ENCODE data around the gene PCSK6. TPM values are rescaled to one million over a fixed set of nuclear protein-coding genes. Genes with fewer than 3 reads are reported as not detected.

PCSK6 gene
- total RNA-seq, 1 experiment from 2014 or later, result 2.9 TPM

GRCh38 chr15:101536166-101536874 is 46.8 kb upstream of the PCSK6 start:
- no peaks in the 10 kb centered on the region for H3K9me3 Mint-ChIP-seq
- no peak for DNase-seq (ENCODE audit: low spot score)
- CTCF ChIA-PET, result interaction anchor here (1.1 kb wide), 1 partner anchor 105 kb away, joined by 3 read pairs; no protein-coding TSS in a partner anchor

GRCh38 chr15:101535170-101535902 is 45.8 kb upstream of the PCSK6 start:
- H3K27me3 Mint-ChIP-seq (ENCODE audit: low read depth), result no peaks in the 10 kb centered on the region; the same call in 1 of the 2 replicates
- ChIA-PET POLR2A (no interaction called here), CTCF (no interaction called here)
- no peaks in the 10 kb centered on the region for H3K36me3 Mint-ChIP-seq
- no peak overlapping the region for H3K4me3 Mint-ChIP-seq
- ATAC-seq (no peak), DNase-seq (ENCODE audit: low spot score) (no peak)
- H3K27ac Mint-ChIP-seq, result no peak overlapping the region
- 0 out of 2 replicates have a peak, but pooled peaks cover 3% of the 10 kb centered on the region for H3K4me1 Mint-ChIP-seq
- no peaks in the 10 kb centered on the region for H3K9me3 Mint-ChIP-seq
- TF ChIP-seq ZSCAN18 (CRISPR knock-in tag; IDR thresholded peaks at IDR 0.05), result no peak
- TF ChIP-seq, protein P1, sequence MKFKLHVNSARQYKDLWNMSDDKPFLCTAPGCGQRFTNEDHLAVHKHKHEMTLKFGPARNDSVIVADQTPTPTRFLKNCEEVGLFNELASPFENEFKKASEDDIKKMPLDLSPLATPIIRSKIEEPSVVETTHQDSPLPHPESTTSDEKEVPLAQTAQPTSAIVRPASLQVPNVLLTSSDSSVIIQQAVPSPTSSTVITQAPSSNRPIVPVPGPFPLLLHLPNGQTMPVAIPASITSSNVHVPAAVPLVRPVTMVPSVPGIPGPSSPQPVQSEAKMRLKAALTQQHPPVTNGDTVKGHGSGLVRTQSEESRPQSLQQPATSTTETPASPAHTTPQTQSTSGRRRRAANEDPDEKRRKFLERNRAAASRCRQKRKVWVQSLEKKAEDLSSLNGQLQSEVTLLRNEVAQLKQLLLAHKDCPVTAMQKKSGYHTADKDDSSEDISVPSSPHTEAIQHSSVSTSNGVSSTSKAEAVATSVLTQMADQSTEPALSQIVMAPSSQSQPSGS (CRISPR knock-in tag; IDR thresholded peaks at IDR 0.05; ENCODE audit: borderline replicate concordance, low read depth), result no peak
- no peak for TF ChIP-seq NFATC4 (CRISPR knock-in tag; IDR thresholded peaks at IDR 0.05)
- no peak for TF ChIP-seq OVOL2 (CRISPR knock-in tag; IDR thresholded peaks at IDR 0.05; ENCODE audit: borderline replicate concordance)
- TF ChIP-seq ZBTB21 (CRISPR knock-in tag; IDR thresholded peaks at IDR 0.05; ENCODE audit: borderline replicate concordance), result no peak
- TF ChIP-seq SMAD3 (CRISPR knock-in tag; IDR thresholded peaks at IDR 0.05; ENCODE audit: borderline replicate concordance), result no peak
- TF ChIP-seq NR1H2 (CRISPR knock-in tag; IDR thresholded peaks at IDR 0.05), result no peak
- no peak for TF ChIP-seq TCF7 (CRISPR knock-in tag; IDR thresholded peaks at IDR 0.05; ENCODE audit: low read depth)
- no peak for TF ChIP-seq ZNF423 (CRISPR knock-in tag; IDR thresholded peaks at IDR 0.05)
- no peak for TF ChIP-seq FOXP1 (CRISPR knock-in tag; IDR thresholded peaks at IDR 0.05; ENCODE audit: borderline replicate concordance)
- TF ChIP-seq ZNF317 (CRISPR knock-in tag; IDR thresholded peaks at IDR 0.05; ENCODE audit: borderline replicate concordance, low read depth), result no peak
- TF ChIP-seq ARID4B (CRISPR knock-in tag; IDR thresholded peaks at IDR 0.05; ENCODE audit: borderline replicate concordance), result no peak
- no peak for TF ChIP-seq ATF1 (CRISPR knock-in tag; IDR thresholded peaks at IDR 0.05)

More at GRCh38 chr15:101536166-101536874, 46.8 kb upstream of the PCSK6 start:
- POLR2A ChIA-PET, result no interaction called here
- no peaks in the 10 kb centered on the region; the same call in 1 of the 2 replicates for H3K27me3 Mint-ChIP-seq (ENCODE audit: low read depth)
- H3K4me3 Mint-ChIP-seq, result no peak overlapping the region
- H3K27ac Mint-ChIP-seq, result no peak overlapping the region
- no peaks in the 10 kb centered on the region for H3K36me3 Mint-ChIP-seq
- TF ChIP-seq TEAD4 (CRISPR knock-in tag; IDR thresholded peaks at IDR 0.05) (no peak), KAT7 (CRISPR knock-in tag; IDR thresholded peaks at IDR 0.05; ENCODE audit: borderline replicate concordance) (no peak), HMGA2 (CRISPR knock-in tag; IDR thresholded peaks at IDR 0.05) (no peak), CREB1 (CRISPR knock-in tag; IDR thresholded peaks at IDR 0.05) (no peak), GTF2I (CRISPR knock-in tag; conservative IDR thresholded peaks at IDR 0.05) (no peak), USF1 (CRISPR knock-in tag; IDR thresholded peaks at IDR 0.05) (no peak), ZNF416 (CRISPR knock-in tag; IDR thresholded peaks at IDR 0.05) (no peak), ATF1 (CRISPR knock-in tag; IDR thresholded peaks at IDR 0.05) (no peak), E2F4 (CRISPR knock-in tag; IDR thresholded peaks at IDR 0.05; ENCODE audit: borderline replicate concordance, low read depth) (no peak), OVOL2 (CRISPR knock-in tag; IDR thresholded peaks at IDR 0.05; ENCODE audit: borderline replicate concordance) (no peak), CDX4 (CRISPR knock-in tag; IDR thresholded peaks at IDR 0.05; ENCODE audit: borderline replicate concordance) (no peak), SOX15 (CRISPR knock-in tag; IDR thresholded peaks at IDR 0.05) (no peak), JUN (CRISPR knock-in tag; IDR thresholded peaks at IDR 0.05) (no peak), ZNF423 (CRISPR knock-in tag; IDR thresholded peaks at IDR 0.05) (no peak), CBFB (CRISPR knock-in tag; IDR thresholded peaks at IDR 0.05; ENCODE audit: low read depth) (no peak), MYBL2 (CRISPR knock-in tag; IDR thresholded peaks at IDR 0.05) (no peak), MXD4 (CRISPR knock-in tag; IDR thresholded peaks at IDR 0.05; ENCODE audit: borderline replicate concordance) (no peak), ZBTB21 (CRISPR knock-in tag; IDR thresholded peaks at IDR 0.05; ENCODE audit: borderline replicate concordance) (no peak)
- ATAC-seq, result no peak
- 0 out of 2 replicates have a peak, but pooled peaks cover 3% of the 10 kb centered on the region for H3K4me1 Mint-ChIP-seq
